ENCODE measurements around the gene RRP36.
A peak's percentile ranks its signal among the peaks of the same experiment; 100 is the strongest.

The RRP36 gene

DNA sequence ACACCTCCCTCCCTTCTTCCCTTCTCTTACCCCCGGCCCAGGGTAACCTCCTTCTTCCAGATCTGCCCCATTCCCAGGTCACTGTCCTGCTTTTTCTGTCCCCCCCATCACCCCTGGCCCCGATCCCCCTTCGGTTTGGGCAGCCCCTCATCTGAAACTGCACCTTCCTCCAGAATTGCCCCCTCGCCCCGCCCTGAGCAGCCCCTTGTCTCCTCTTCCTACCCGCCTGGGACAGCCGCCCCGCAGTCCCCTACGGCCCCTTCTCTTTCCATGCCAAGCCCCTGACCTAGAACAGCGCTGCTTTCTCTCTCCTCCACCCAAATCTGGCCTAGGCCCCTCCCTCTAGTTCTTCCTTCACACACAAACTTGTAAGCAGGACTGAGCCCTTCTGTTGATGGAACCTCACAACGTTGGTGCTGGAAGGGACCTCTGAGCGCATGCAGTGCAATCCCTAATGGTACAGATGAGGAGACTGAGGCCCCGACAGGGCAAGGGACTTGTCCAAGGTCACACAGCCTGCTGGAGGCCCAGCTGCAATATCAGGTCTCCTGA is 36.4 kb upstream of the RRP36 start:
- Histone ChIP-seq H3K79me2 (ENCODE audit: control insufficient read depth, low read length) (peaks cover 29% of the 10 kb centered on the region), H3K9me2 (replicated peaks; ENCODE audit: control insufficient read depth, low read length) (no peaks in the 10 kb centered on the region), H3K4me1 (ENCODE audit: control insufficient read depth, low read length) (peaks cover 24% of the 10 kb centered on the region), H3F3A (ENCODE audit: control insufficient read depth, insufficient read depth) (peaks cover 4% of the 10 kb centered on the region; the same call in 1 of the 2 replicates), H3K27me3 (ENCODE audit: control insufficient read depth, low read length) (no peaks in the 10 kb centered on the region), H3K9me3 (ENCODE audit: control insufficient read depth, insufficient read depth, low read length) (no peaks in the 10 kb centered on the region), H3K27ac (ENCODE audit: low read depth, low read length) (peak overlapping the region; percentile 22; the same call in 1 of the 2 replicates), H4K20me1 (ENCODE audit: control insufficient read depth, insufficient read depth, low read depth, low read length) (no peaks in the 10 kb centered on the region), H3K4me2 (ENCODE audit: low read length) (peak overlapping the region; percentile 89), H3K36me3 (ENCODE audit: control insufficient read depth, low read length) (peaks cover 10% of the 10 kb centered on the region), H3K4me3 (ENCODE audit: low read length) (peak overlapping the region; percentile 89)
- no peak for TF ChIP-seq EZH2phosphoT487 (IDR thresholded peaks at IDR 0.05; ENCODE audit: borderline replicate concordance, low read length)
- TF ChIP-seq, protein P1, sequence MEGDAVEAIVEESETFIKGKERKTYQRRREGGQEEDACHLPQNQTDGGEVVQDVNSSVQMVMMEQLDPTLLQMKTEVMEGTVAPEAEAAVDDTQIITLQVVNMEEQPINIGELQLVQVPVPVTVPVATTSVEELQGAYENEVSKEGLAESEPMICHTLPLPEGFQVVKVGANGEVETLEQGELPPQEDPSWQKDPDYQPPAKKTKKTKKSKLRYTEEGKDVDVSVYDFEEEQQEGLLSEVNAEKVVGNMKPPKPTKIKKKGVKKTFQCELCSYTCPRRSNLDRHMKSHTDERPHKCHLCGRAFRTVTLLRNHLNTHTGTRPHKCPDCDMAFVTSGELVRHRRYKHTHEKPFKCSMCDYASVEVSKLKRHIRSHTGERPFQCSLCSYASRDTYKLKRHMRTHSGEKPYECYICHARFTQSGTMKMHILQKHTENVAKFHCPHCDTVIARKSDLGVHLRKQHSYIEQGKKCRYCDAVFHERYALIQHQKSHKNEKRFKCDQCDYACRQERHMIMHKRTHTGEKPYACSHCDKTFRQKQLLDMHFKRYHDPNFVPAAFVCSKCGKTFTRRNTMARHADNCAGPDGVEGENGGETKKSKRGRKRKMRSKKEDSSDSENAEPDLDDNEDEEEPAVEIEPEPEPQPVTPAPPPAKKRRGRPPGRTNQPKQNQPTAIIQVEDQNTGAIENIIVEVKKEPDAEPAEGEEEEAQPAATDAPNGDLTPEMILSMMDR (IDR thresholded peaks at IDR 0.05; ENCODE audit: low read depth, low read length, poor library complexity, severe bottlenecking), result no peak

DNA sequence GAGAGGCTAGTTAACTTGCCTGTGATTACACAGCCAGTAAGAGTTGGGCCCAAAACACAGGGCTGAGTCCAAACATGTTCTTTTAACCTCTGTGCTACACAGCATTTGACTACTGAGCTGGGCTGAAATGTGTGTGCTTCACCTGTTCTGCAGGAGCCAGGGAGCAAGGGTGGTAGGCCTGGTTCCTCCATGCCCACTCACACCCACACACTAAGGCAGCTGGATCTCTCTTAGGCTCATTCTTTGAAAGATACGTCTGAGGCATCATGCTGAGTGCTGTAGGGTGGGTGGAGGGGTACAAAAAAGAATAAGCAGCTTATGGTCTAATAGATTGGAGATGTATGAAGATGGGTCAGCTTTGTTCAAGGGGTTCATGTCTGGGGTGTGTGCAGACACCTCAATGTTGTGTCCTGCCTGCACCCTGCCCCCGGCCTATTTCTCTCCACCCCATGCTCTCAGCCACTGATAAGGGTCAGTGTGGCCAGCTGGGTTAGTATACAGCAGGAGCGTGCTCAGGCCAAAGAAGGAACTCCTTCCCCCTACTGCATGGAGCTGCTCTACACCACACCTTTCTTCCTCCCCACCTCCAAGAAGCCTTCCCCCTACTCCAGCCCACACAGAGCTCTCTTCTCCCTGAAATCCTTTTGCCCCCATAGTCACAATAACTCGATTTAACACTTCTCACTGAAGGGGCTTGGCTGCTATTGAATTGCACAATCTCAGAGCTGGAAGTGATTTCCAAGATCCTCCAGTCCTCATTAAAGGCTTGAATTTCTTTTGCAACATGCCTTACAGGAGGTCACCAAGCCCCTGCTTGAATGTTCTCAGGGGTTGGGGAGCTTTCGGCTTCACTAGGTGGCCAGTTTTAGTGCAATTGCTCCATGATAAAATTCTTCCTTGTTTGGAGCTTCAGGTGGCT is 33.6 kb upstream of the RRP36 start:
- Histone ChIP-seq H3K27ac (ENCODE audit: low read depth, low read length) (no peak overlapping the region), H3K4me2 (ENCODE audit: low read length) (no peak overlapping the region), H3K9me2 (replicated peaks; ENCODE audit: control insufficient read depth, low read length) (no peaks in the 10 kb centered on the region), H3K27me3 (ENCODE audit: control insufficient read depth, low read length) (no peaks in the 10 kb centered on the region), H4K20me1 (ENCODE audit: control insufficient read depth, insufficient read depth, low read depth, low read length) (no peaks in the 10 kb centered on the region), H3F3A (ENCODE audit: control insufficient read depth, insufficient read depth) (no peaks in the 10 kb centered on the region), H3K79me2 (ENCODE audit: control insufficient read depth, low read length) (peaks cover 29% of the 10 kb centered on the region), H3K36me3 (ENCODE audit: control insufficient read depth, low read length) (peaks cover 23% of the 10 kb centered on the region), H3K4me3 (ENCODE audit: low read length) (no peak overlapping the region), H3K4me1 (ENCODE audit: control insufficient read depth, low read length) (peaks cover 17% of the 10 kb centered on the region), H3K9me3 (ENCODE audit: control insufficient read depth, insufficient read depth, low read length) (no peaks in the 10 kb centered on the region)
- TF ChIP-seq, protein P1 (IDR thresholded peaks at IDR 0.05; ENCODE audit: low read depth, low read length, poor library complexity, severe bottlenecking), result no peak
- TF ChIP-seq EZH2phosphoT487 (IDR thresholded peaks at IDR 0.05; ENCODE audit: borderline replicate concordance, low read length), result no peak

DNA sequence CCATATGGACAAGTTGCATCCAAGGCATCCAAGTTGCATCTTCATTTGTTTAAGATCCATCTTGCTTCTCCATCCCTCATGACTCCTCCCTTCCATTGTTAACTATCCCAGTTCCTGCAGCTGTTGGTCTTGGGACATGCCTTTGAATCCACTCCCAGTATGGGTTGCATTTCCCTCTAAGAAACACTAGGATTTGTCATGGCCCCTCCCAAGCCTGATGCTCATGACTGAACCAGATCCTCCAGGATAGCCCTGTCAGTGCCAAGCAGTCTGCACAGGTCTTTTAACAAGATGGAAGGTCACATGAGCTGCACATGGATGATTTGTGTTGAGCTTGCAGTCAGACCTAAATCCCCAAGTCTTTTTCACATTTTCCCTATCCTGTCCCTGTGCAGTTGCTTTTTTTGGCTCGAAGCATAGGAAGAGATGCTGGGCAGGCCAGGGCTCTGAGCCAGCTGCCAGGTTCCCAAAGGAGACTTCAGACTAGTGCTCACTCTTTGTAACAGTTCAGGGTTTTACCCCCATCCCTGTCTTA is 32.9 kb upstream of the RRP36 start:
- TF ChIP-seq, protein P1 (IDR thresholded peaks at IDR 0.05; ENCODE audit: low read depth, low read length, poor library complexity, severe bottlenecking), result no peak
- no peak for TF ChIP-seq EZH2phosphoT487 (IDR thresholded peaks at IDR 0.05; ENCODE audit: borderline replicate concordance, low read length)
- H3K4me1 ChIP-seq (ENCODE audit: control insufficient read depth, low read length), result peaks cover 16% of the 10 kb centered on the region
- H3K36me3 ChIP-seq (ENCODE audit: control insufficient read depth, low read length), result peaks cover 23% of the 10 kb centered on the region
- peaks cover 29% of the 10 kb centered on the region for H3K79me2 ChIP-seq (ENCODE audit: control insufficient read depth, low read length)
- no peak overlapping the region for H3K4me3 ChIP-seq (ENCODE audit: low read length)
- no peaks in the 10 kb centered on the region for H3F3A ChIP-seq (ENCODE audit: control insufficient read depth, insufficient read depth)
- H3K27ac ChIP-seq (ENCODE audit: low read depth, low read length), result no peak overlapping the region
- no peaks in the 10 kb centered on the region for H3K9me3 ChIP-seq (ENCODE audit: control insufficient read depth, insufficient read depth, low read length)
- no peak overlapping the region for H3K4me2 ChIP-seq (ENCODE audit: low read length)
- H3K9me2 ChIP-seq (replicated peaks; ENCODE audit: control insufficient read depth, low read length), result no peaks in the 10 kb centered on the region
- H4K20me1 ChIP-seq (ENCODE audit: control insufficient read depth, insufficient read depth, low read depth, low read length), result no peaks in the 10 kb centered on the region
- H3K27me3 ChIP-seq (ENCODE audit: control insufficient read depth, low read length), result no peaks in the 10 kb centered on the region

All from DOHH2 (cell line).